ENCODE measurements around the gene INSC.

The INSC gene

DNA sequence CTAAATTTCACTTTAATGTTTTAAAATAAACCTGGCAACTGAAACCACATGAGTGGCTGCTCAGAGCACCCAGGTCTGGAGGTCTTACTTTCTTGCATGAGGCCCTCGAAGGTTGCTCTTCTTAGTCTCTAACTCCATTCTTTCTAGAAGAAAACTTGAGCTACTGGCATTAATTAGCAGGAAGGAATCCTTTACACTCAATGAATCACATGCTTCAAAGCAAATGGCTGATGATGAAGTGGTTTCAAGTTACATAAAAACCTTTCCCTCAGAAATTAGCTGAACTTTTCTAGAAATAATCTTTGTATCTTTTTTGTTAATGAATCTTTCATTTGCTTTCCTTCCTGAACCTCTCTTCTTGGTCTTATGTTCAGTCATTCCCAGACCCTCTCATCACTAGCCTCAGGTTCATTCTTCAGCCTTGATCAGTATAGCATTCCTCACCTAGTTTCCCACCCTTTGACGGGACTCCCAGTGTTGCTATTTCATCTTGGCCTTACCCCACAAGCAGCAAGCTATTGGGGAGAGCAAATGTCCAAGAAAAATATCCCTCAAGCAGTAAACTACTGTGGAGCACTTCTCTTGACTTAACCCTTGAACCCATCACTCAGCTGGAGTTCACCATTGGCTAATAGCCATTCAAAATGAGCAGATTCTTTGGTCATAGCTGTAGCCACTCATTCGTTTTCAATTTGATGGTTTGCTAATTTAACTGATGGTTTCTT is 75.1 kb downstream of the INSC start:
- no peak for DNase-seq (ENCODE audit: extremely low spot score)
- POLR2A ChIA-PET, result no interaction called here
- CTCF ChIA-PET, result interaction anchor here (1.0 to 1.5 kb wide), 9 partner anchors 9 to 282 kb away, joined by 3 to 6 read pairs (median 3); no protein-coding TSS in a partner anchor

GRCh38 chr11:15190611-15191010 is 75.9 kb downstream of the INSC start:
- DNase-seq (ENCODE audit: extremely low spot score), result no peak
- TF ChIP-seq CTCF (IDR thresholded peaks at IDR 0.05; ENCODE audit: control extremely low read depth, extremely low read depth, low read depth, missing control alignments), result no peak
- CTCF ChIA-PET, result interaction anchor here (0.7 to 1.5 kb wide), 7 partner anchors 9 to 282 kb away, joined by 3 to 4 read pairs (median 3); no protein-coding TSS in a partner anchor
- POLR2A ChIA-PET, result no interaction called here

More for the DNA sequence above, 75.1 kb downstream of the INSC start:
- no peak for TF ChIP-seq CTCF (IDR thresholded peaks at IDR 0.05; ENCODE audit: control extremely low read depth, extremely low read depth, low read depth, missing control alignments)

GRCh38 chr11:15192005-15192556 is 77.4 kb downstream of the INSC start:
- CTCF ChIA-PET, result no interaction called here
- no peak for DNase-seq (ENCODE audit: extremely low spot score)
- POLR2A ChIA-PET, result no interaction called here
- TF ChIP-seq CTCF (IDR thresholded peaks at IDR 0.05; ENCODE audit: control extremely low read depth, extremely low read depth, low read depth, missing control alignments), result no peak

GRCh38 chr11:15194671-15195415 is 80.1 kb downstream of the INSC start:
- CTCF ChIA-PET, result interaction anchor here (1.1 to 1.7 kb wide), 5 partner anchors 15 to 120 kb away, joined by 3 to 7 read pairs (median 3); no protein-coding TSS in a partner anchor
- no peak for DNase-seq (ENCODE audit: extremely low spot score)
- TF ChIP-seq CTCF (IDR thresholded peaks at IDR 0.05; ENCODE audit: control extremely low read depth, extremely low read depth, low read depth, missing control alignments), result no peak
- POLR2A ChIA-PET, result no interaction called here

DNA sequence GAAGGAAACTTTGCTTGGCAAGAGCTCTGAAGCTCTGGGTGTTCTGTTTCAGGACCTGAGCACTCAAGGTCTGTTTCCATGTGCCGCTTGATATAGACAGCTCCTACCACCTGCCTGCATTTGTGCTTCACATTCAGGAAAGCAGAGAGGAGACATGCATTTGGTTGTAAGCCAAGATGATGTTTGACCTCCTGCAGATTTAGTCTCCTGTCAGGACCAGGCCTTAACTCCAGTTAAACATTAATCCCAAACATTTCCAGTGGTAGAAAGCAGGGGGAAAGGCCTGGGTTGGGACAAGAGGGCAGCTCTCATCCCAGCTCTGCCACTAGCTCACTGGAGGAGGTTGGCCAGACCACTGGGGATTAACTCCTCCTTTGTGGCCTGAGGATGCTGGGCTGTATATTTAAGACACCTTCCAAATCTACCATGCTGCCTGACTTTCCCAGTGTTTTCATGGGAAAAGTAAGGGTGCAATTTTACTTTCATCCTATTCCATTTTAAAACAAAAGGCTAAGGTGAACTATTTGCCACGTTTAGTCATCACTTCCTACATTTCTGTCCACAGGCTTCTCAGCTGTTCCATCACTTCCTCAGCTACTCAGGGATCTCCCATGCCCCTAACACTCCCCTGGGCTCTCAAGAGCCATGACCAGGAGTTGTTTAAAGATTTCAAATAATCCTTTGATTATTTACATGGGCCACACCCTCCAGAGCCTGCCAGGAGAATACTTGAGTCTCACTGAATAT is 80.9 kb downstream of the INSC start:
- TF ChIP-seq CTCF (IDR thresholded peaks at IDR 0.05; ENCODE audit: control extremely low read depth, extremely low read depth, low read depth, missing control alignments), result no peak
- POLR2A ChIA-PET, result no interaction called here
- DNase-seq (ENCODE audit: extremely low spot score), result no peak
- CTCF ChIA-PET, result interaction anchor here (1.1 to 1.4 kb wide), 3 partner anchors 93 to 287 kb away, joined by 3 to 4 read pairs (median 3); no protein-coding TSS in a partner anchor

DNA sequence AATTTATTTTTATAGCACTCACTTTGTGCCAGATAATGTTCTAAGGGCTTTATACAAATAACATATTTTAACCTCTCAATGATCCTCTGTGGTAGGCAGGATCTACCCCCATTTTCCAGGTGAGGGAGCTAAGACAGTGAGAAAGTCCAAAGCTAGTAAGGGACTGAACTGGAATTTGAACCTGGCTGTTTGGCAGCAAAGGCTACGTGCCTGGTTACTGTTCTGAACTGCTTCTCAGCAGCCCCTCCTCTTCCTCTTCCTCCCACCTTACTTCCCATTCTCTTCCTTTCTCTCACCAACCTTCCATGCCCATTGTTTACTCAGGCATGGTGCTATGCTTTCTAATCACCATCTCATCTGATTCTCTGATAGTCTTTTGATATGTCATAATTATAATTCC is 82.0 kb downstream of the INSC start:
- ChIA-PET POLR2A (no interaction called here), CTCF (interaction anchor here (1.0 to 1.4 kb wide), 4 partner anchors 90 to 288 kb away, joined by 3 to 4 read pairs (median 3); no protein-coding TSS in a partner anchor)
- TF ChIP-seq CTCF (IDR thresholded peaks at IDR 0.05; ENCODE audit: control extremely low read depth, extremely low read depth, low read depth, missing control alignments), result no peak
- DNase-seq (ENCODE audit: extremely low spot score), result no peak
